OCI-LY1 (cell line): ENCODE results near the gene UVSSA.

Experiments
- H2AFZ ChIP-seq: fragments of 200-600 bp; sonication (generic), shearing (Covaris generic); 2 replicates; pipeline ENCODE4 v1.6.0; 2014; ENCODE audit warnings: antibody characterized with exemption, mild to moderate bottlenecking, low read length
- H3F3A ChIP-seq: fragments of 200-600 bp; sonication (generic), shearing (Covaris generic); 2 replicates; pipeline ENCODE4 v1.6.0; 2014; ENCODE audit warnings: mild to moderate bottlenecking, antibody characterized with exemption, low read length, moderate library complexity; ENCODE audit not compliant: insufficient read depth
- H3K27ac ChIP-seq: fragments of 200-600 bp; sonication (generic); 2 replicates; pipeline ENCODE4 v1.5.1; 2014; ENCODE audit warnings: low read length, mixed run types, mild to moderate bottlenecking, low read depth; ENCODE audit not compliant: poor library complexity, severe bottlenecking
- H3K27me3 ChIP-seq: fragments of 200-600 bp; sonication (generic); 2 replicates; pipeline ENCODE4 v1.6.0; 2014; ENCODE audit warnings: antibody characterized with exemption, mild to moderate bottlenecking, low read length, moderate library complexity; ENCODE audit not compliant: insufficient read depth
- H3K36me3 ChIP-seq: fragments of 200-600 bp; sonication (generic); 2 replicates; pipeline ENCODE4 v1.6.1; 2014; ENCODE audit warnings: mild to moderate bottlenecking, antibody characterized with exemption, low read length, moderate library complexity, mixed read lengths; ENCODE audit not compliant: insufficient read depth
- H3K4me1 ChIP-seq: fragments of 200-600 bp; sonication (generic); 2 replicates; pipeline ENCODE4 v1.5.1; 2014; ENCODE audit warnings: mild to moderate bottlenecking, low read length, moderate library complexity; ENCODE audit not compliant: insufficient read depth, severe bottlenecking
- H3K4me2 ChIP-seq: fragments of 200-600 bp; sonication (generic), shearing (Covaris generic); 2 replicates; pipeline ENCODE4 v1.6.1; 2014; ENCODE audit warnings: low read length
- H3K4me3 ChIP-seq: fragments of 200-600 bp; sonication (generic); 2 replicates; pipeline ENCODE4 v1.5.1; 2014; ENCODE audit warnings: low read length, low read depth, mild to moderate bottlenecking, mixed read lengths; ENCODE audit not compliant: poor library complexity, severe bottlenecking
- H3K79me2 ChIP-seq: fragments of 200-600 bp; shearing (Covaris generic); 2 replicates; pipeline ENCODE4 v1.6.1; 2016; ENCODE audit warnings: mixed run types, low read length, mixed read lengths; ENCODE audit not compliant: insufficient read depth
- H3K9ac ChIP-seq: fragments of 200-600 bp; sonication (generic), shearing (Covaris generic); 2 replicates; pipeline ENCODE4 v1.6.1; 2014; ENCODE audit warnings: mild to moderate bottlenecking, low read length, mixed read lengths
- H3K9me2 ChIP-seq: fragments of 200-600 bp; sonication (generic), shearing (Covaris generic); 2 replicates; pipeline ENCODE4 v1.6.1; 2014; ENCODE audit warnings: low read depth, mild to moderate bottlenecking, low read length, mixed read lengths
- H3K9me3 ChIP-seq: fragments of 200-600 bp; shearing (Covaris generic); 2 replicates; pipeline ENCODE4 v1.6.1; 2014; ENCODE audit warnings: low read length, mixed read lengths
- H4K20me1 ChIP-seq: fragments of 200-600 bp; sonication (generic), shearing (Covaris generic); 2 replicates; pipeline ENCODE4 v1.6.0; 2016; ENCODE audit warnings: mild to moderate bottlenecking, low read length; ENCODE audit not compliant: insufficient read depth
- EZH2 ChIP-seq: fragments of 200-600 bp; sonication (generic), shearing (Covaris generic); IDR thresholded peaks from 2 replicates; pipeline ENCODE4 v1.8.0; 2017; ENCODE audit warnings: borderline replicate concordance, mixed run types, mild to moderate bottlenecking, antibody characterized with exemption, low read length, moderate library complexity, mixed read lengths
- TF ChIP-seq, protein P1 (sequence below): fragments of 200-600 bp; sonication (generic), shearing (Covaris generic); IDR thresholded peaks from 2 replicates; pipeline ENCODE4 v1.5.1; 2017; ENCODE audit warnings: mild to moderate bottlenecking, antibody characterized with exemption, low read length, moderate library complexity, mixed read lengths

UVSSA gene

DNA sequence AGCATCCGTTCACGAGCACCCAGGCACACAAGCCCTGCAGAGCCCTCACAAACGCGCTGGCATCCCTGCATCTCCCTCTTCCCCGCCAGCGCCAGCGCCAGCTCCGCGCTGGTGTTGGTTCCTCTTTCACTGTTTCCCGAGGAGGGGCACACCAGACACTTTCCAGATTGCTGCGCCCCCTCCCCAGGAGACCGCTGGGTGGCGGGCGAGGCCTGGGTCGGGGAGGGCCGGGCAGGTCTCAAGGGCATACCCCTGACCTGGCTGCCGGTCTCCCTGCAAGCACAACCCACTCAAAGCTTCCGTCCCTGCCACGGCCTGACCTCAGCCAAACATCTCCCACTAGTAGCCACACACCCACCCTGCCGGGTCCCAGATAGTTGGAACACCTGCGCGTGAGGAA, 61.4 kb downstream of the UVSSA start:
- no peak overlapping the region for H3K4me3 ChIP-seq
- TF ChIP-seq EZH2 = no peak
- TF ChIP-seq, protein P1, sequence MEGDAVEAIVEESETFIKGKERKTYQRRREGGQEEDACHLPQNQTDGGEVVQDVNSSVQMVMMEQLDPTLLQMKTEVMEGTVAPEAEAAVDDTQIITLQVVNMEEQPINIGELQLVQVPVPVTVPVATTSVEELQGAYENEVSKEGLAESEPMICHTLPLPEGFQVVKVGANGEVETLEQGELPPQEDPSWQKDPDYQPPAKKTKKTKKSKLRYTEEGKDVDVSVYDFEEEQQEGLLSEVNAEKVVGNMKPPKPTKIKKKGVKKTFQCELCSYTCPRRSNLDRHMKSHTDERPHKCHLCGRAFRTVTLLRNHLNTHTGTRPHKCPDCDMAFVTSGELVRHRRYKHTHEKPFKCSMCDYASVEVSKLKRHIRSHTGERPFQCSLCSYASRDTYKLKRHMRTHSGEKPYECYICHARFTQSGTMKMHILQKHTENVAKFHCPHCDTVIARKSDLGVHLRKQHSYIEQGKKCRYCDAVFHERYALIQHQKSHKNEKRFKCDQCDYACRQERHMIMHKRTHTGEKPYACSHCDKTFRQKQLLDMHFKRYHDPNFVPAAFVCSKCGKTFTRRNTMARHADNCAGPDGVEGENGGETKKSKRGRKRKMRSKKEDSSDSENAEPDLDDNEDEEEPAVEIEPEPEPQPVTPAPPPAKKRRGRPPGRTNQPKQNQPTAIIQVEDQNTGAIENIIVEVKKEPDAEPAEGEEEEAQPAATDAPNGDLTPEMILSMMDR = no peak
- no peak overlapping the region for H2AFZ ChIP-seq
- H3K9me3 ChIP-seq = no peaks in the 10 kb centered on the region
- no peak overlapping the region for H3K27ac ChIP-seq
- no peak overlapping the region for H3K4me2 ChIP-seq
- no peaks in the 10 kb centered on the region for H3K4me1 ChIP-seq
- no peaks in the 10 kb centered on the region for H3K79me2 ChIP-seq
- H3F3A ChIP-seq = no peaks in the 10 kb centered on the region
- H4K20me1 ChIP-seq = no peaks in the 10 kb centered on the region
- no peaks in the 10 kb centered on the region for H3K36me3 ChIP-seq
- H3K9me2 ChIP-seq = no peaks in the 10 kb centered on the region
- H3K27me3 ChIP-seq = no peaks in the 10 kb centered on the region
- H3K9ac ChIP-seq = no peak overlapping the region

DNA sequence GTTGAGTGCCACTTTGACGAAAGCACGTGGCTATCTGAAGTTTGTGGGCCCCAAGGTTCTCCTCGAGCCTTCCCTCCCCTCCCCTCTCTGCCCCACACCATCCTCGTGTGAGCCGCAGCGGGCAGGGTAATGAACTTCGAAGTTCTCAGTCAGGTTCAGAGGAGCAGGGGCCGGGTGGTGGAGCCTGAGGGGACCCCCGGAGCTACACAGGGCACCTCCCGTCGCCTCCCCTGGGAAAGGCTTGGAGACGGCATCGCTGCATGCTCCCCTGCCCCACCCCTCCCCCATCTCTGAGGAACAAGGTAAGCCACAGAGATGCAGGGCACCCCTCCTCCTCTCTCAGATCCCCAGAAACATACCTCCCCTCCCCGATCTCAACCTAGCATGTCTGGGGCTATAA, 62.1 kb downstream of the UVSSA start:
- no peaks in the 10 kb centered on the region for H3K27me3 ChIP-seq
- no peaks in the 10 kb centered on the region for H3K9me3 ChIP-seq

DNA sequence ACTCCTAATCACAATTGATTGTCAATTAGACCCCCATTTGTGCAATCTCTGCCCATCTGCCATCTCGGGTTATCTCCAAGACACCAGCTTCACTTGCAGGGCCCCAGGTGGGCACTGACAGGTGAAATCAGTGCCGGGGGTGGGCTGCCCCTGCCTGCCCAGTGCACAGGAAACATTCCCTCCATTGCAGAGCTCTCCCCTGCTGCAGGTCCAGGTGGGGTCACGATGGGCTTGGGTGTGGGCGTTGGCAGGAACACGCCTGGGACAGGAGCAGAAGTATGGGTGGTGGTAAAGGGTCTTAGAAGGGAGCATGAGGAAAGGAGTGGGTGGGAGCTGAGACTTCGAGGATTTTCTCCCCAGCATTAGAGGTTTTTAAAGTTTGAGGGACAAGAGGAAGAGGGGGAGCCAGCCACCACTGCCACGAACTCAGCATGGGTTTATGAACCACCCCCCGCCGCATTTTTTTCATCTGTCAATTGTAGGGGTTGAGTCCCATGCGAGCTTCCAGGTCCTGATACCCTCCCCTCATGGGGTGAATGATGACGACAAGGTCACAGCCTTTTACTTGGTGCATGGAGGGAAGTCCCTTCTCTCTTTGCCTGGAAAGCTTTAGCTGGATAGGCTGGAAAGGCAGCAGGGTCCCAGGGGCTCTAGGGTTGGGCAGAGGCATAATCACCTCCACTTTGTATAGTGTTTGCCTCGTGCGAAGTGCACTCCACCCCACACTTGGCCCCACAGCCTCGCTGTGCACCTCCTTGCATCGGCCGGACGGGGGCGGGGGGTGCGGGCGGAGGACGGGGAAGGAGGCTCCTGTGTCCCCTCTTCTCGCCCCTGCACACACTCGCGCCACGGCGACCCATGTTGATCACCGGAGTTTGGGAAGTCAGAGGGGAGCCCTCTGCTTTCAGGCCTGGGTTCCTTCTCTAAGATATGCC, 62.8 kb downstream of the UVSSA start:
- no peak overlapping the region for H3K9ac ChIP-seq
- no peaks in the 10 kb centered on the region for H3K27me3 ChIP-seq
- no peak overlapping the region for H3K4me3 ChIP-seq
- no peaks in the 10 kb centered on the region for H3K9me3 ChIP-seq
- H3K36me3 ChIP-seq = no peaks in the 10 kb centered on the region
- no peak overlapping the region for H3K27ac ChIP-seq
- no peaks in the 10 kb centered on the region for H4K20me1 ChIP-seq
- H2AFZ ChIP-seq = no peak overlapping the region
- H3K79me2 ChIP-seq = no peaks in the 10 kb centered on the region
- no peak overlapping the region for H3K4me2 ChIP-seq
- no peak for TF ChIP-seq EZH2
- TF ChIP-seq, protein P1 = no peak
- no peaks in the 10 kb centered on the region for H3K9me2 ChIP-seq
- no peaks in the 10 kb centered on the region for H3F3A ChIP-seq
- no peaks in the 10 kb centered on the region for H3K4me1 ChIP-seq

More for the DNA sequence above, 62.1 kb downstream of the UVSSA start:
- Histone ChIP-seq H4K20me1 (no peaks in the 10 kb centered on the region), H2AFZ (no peak overlapping the region), H3K4me2 (no peak overlapping the region), H3K27ac (no peak overlapping the region), H3K36me3 (no peaks in the 10 kb centered on the region), H3K4me3 (no peak overlapping the region), H3F3A (no peaks in the 10 kb centered on the region), H3K9me2 (no peaks in the 10 kb centered on the region), H3K9ac (no peak overlapping the region), H3K79me2 (no peaks in the 10 kb centered on the region), H3K4me1 (no peaks in the 10 kb centered on the region)
- TF ChIP-seq, protein P1 = no peak
- TF ChIP-seq EZH2 = no peak
